HepG2 (cell line): ENCODE results near the gene SNX15. TPM values are rescaled to one million over a fixed set of nuclear protein-coding genes. Genes with fewer than 3 reads are reported as not detected.

Source experiments
- HDAC2 ChIP-seq: sonication (generic); formaldehyde crosslinking; IDR thresholded peaks from 2 replicates; pipeline ENCODE4 v1.4.0; 2020; ENCODE audit warnings: missing genetic modification reagents
- HINFP ChIP-seq: sonication (generic); formaldehyde crosslinking; IDR thresholded peaks from 2 replicates; pipeline ENCODE4 v1.4.0; 2020; ENCODE audit warnings: low read depth, mild to moderate bottlenecking, missing genetic modification reagents
- ISX ChIP-seq: sonication (generic); formaldehyde crosslinking; conservative IDR thresholded peaks from 2 replicates; pipeline ENCODE4 v1.5.0; 2020; ENCODE audit warnings: missing genetic modification reagents
- SPEN ChIP-seq: sonication (generic); formaldehyde crosslinking; IDR thresholded peaks from 2 replicates; pipeline ENCODE4 v1.5.1; 2020; ENCODE audit warnings: low read depth, mild to moderate bottlenecking, missing genetic modification reagents
- STAG1 ChIP-seq: sonication (generic); formaldehyde crosslinking; IDR thresholded peaks from 2 replicates; pipeline ENCODE4 v1.4.0; 2020; ENCODE audit warnings: missing genetic modification reagents
- U2AF2 ChIP-seq: fragments of 200-400 bp; formaldehyde crosslinking; IDR thresholded peaks from 2 replicates; pipeline ENCODE4 v1.6.1; 2017; ENCODE audit warnings: low read depth, mild to moderate bottlenecking, low read length
- ZFX ChIP-seq: sonication (generic); formaldehyde crosslinking; IDR thresholded peaks from 2 replicates; pipeline ENCODE4 v1.4.0; 2020; ENCODE audit warnings: mild to moderate bottlenecking, low read depth, missing genetic modification reagents, moderate library complexity
- ZNF333 ChIP-seq: sonication (generic); formaldehyde crosslinking; IDR thresholded peaks from 2 replicates; pipeline ENCODE4 v1.4.0; 2020; ENCODE audit warnings: mild to moderate bottlenecking, missing genetic modification reagents, borderline replicate concordance
- polyA plus RNA-seq, 8 experiments: library from polyadenylated mRNA; depleted of rRNA in 3 of 8; stranded (reverse) in 7 of 8; unstranded in 1 of 8; fragments of >200 nt; fragmentation: Illumina TruSeq in 4 of 8; extraction: Trizol in 4 of 8; gene quantifications; 2 replicates each; pipeline versions ENCODE4 v1.2.1 to v1.2.3, GENCODE V29; 2011 to 2016; ENCODE audit warnings: low read depth in 4 of 8, missing spikeins in 1 of 8, mixed read lengths in 1 of 8; ENCODE audit not compliant: insufficient read depth in 1 of 8
- total RNA-seq, 5 experiments: library from RNA; depleted of rRNA; stranded (reverse); fragments of >200 nt; fragmentation: Illumina TruSeq; extraction: Trizol; gene quantifications; 2 replicates each; pipeline ENCODE4 v1.2.3, GENCODE V29; 2016; ENCODE audit warnings: low read depth in 1 of 5
- TF ChIP-seq, protein P1 (sequence below): sonication (generic); formaldehyde crosslinking; IDR thresholded peaks from 2 replicates; pipeline ENCODE4 v1.5.0; 2020; ENCODE audit warnings: mild to moderate bottlenecking, missing genetic modification reagents, borderline replicate concordance
- TF ChIP-seq, protein P2 (sequence below): sonication (generic); formaldehyde crosslinking; IDR thresholded peaks from 2 replicates; pipeline ENCODE4 v1.9.0; 2021; ENCODE audit warnings: missing genetic modification reagents, mild to moderate bottlenecking, borderline replicate concordance
- TF ChIP-seq, protein P3 (sequence below): sonication (generic); formaldehyde crosslinking; IDR thresholded peaks from 2 replicates; pipeline ENCODE4 v1.4.0; 2020; ENCODE audit warnings: missing genetic modification reagents
- TF ChIP-seq, protein P4 (sequence below): sonication (generic); formaldehyde crosslinking; IDR thresholded peaks from 2 replicates; pipeline ENCODE4 v1.5.0; 2020; ENCODE audit warnings: mild to moderate bottlenecking, missing genetic modification reagents, borderline replicate concordance

The SNX15 gene
- total and polyA plus RNA-seq, 2 of the 13 experiments (the other 11 are each of a cell fraction or from before 2014, with no cell fraction given) = 19.1 to 22.6 TPM

DNA sequence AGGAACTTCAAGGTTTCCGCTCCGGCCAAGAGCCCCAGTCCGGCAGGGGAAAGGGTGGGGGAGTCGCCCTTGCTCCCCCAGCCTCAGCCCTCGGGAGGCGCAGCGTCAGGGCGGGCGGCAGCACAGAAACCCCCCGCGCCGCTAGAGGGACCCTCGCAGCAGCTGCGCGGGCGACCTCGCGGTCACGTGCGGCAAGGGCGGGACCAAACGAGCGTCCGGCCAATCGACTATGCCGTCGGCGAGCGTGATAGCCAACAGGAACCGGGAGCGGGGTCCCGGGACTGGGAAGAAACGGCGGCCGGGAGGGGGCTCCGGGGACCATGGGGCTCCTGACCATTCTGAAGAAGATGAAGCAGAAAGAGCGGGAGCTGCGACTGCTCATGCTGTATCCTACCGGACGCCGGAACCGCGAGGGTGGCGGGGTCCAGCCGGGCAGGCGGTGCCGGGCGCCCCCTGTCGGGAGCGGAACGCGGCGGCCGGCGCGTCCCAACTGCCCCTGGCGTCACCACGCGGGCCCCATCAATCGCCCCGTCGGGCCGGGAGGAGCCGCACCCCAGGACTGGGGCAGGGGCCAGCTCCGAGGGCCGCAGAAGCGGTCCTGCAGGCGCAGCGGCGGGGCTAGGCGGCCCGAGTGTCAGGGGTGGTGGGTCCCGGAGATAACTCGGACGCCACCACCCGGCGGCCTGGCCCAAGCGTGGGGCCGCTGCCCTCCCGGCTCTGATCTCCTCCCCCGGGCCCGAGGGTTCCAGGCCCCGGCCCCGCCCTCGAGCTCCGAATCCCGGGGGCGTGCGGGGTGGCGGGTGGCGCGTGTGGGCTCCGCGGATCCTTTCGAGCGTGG is 13.1 kb upstream of the SNX15 start, which contains the start of gene ARL2 (continued):
- TF ChIP-seq, protein P1, sequence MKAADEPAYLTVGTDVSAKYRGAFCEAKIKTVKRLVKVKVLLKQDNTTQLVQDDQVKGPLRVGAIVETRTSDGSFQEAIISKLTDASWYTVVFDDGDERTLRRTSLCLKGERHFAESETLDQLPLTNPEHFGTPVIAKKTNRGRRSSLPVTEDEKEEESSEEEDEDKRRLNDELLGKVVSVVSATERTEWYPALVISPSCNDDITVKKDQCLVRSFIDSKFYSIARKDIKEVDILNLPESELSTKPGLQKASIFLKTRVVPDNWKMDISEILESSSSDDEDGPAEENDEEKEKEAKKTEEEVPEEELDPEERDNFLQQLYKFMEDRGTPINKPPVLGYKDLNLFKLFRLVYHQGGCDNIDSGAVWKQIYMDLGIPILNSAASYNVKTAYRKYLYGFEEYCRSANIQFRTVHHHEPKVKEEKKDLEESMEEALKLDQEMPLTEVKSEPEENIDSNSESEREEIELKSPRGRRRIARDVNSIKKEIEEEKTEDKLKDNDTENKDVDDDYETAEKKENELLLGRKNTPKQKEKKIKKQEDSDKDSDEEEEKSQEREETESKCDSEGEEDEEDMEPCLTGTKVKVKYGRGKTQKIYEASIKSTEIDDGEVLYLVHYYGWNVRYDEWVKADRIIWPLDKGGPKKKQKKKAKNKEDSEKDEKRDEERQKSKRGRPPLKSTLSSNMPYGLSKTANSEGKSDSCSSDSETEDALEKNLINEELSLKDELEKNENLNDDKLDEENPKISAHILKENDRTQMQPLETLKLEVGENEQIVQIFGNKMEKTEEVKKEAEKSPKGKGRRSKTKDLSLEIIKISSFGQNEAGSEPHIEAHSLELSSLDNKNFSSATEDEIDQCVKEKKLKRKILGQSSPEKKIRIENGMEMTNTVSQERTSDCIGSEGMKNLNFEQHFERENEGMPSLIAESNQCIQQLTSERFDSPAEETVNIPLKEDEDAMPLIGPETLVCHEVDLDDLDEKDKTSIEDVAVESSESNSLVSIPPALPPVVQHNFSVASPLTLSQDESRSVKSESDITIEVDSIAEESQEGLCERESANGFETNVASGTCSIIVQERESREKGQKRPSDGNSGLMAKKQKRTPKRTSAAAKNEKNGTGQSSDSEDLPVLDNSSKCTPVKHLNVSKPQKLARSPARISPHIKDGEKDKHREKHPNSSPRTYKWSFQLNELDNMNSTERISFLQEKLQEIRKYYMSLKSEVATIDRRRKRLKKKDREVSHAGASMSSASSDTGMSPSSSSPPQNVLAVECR (CRISPR knock-in tag) = peak; percentile 73; the same call in 1 of the 2 replicates
- no peak for TF ChIP-seq STAG1 (CRISPR knock-in tag)
- peak; percentile 75 for TF ChIP-seq ZFX
- TF ChIP-seq, protein P2, sequence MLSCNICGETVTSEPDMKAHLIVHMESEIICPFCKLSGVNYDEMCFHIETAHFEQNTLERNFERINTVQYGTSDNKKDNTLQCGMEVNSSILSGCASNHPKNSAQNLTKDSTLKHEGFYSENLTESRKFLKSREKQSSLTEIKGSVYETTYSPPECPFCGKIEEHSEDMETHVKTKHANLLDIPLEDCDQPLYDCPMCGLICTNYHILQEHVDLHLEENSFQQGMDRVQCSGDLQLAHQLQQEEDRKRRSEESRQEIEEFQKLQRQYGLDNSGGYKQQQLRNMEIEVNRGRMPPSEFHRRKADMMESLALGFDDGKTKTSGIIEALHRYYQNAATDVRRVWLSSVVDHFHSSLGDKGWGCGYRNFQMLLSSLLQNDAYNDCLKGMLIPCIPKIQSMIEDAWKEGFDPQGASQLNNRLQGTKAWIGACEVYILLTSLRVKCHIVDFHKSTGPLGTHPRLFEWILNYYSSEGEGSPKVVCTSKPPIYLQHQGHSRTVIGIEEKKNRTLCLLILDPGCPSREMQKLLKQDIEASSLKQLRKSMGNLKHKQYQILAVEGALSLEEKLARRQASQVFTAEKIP = no peak
- TF ChIP-seq, protein P3, sequence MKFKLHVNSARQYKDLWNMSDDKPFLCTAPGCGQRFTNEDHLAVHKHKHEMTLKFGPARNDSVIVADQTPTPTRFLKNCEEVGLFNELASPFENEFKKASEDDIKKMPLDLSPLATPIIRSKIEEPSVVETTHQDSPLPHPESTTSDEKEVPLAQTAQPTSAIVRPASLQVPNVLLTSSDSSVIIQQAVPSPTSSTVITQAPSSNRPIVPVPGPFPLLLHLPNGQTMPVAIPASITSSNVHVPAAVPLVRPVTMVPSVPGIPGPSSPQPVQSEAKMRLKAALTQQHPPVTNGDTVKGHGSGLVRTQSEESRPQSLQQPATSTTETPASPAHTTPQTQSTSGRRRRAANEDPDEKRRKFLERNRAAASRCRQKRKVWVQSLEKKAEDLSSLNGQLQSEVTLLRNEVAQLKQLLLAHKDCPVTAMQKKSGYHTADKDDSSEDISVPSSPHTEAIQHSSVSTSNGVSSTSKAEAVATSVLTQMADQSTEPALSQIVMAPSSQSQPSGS (CRISPR knock-in tag) = 0 out of 2 replicates have a peak, but pooled peaks have one; percentile 30
- peak; percentile 49 for TF ChIP-seq SPEN (CRISPR knock-in tag)
- TF ChIP-seq HINFP = peak; percentile 89; the same call in 1 of the 2 replicates
- TF ChIP-seq, protein P4, sequence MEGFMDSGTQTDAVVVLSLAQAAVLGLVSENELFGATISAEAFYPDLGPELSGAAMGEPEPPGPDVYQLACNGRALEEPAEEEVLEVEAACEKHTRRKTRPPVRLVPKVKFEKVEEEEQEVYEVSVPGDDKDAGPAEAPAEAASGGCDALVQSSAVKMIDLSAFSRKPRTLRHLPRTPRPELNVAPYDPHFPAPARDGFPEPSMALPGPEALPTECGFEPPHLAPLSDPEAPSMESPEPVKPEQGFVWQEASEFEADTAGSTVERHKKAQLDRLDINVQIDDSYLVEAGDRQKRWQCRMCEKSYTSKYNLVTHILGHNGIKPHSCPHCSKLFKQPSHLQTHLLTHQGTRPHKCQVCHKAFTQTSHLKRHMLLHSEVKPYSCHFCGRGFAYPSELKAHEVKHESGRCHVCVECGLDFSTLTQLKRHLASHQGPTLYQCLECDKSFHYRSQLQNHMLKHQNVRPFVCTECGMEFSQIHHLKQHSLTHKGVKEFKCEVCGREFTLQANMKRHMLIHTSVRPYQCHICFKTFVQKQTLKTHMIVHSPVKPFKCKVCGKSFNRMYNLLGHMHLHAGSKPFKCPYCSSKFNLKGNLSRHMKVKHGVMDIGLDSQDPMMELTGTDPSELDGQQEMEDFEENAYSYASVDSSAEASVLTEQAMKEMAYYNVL (CRISPR knock-in tag) = no peak; the same call in 1 of the 2 replicates
- no peak for TF ChIP-seq U2AF2
- TF ChIP-seq ISX = 0 out of 2 replicates have a peak, but pooled peaks have one; percentile 22
- TF ChIP-seq ZNF333 = peak; percentile 3; the same call in 1 of the 2 replicates
- no peak for TF ChIP-seq HDAC2
